Fibroblast of mammary gland (primary cell): Measurements from ENCODE around the gene PFN3.

Experiments used
- DNase-seq: peaks from one replicate; pipeline ENCODE4 v3.0.0-alpha.2; 2010; ENCODE audit warnings: low read depth
- H3K4me3 ChIP-seq: 2 replicates; pipeline ENCODE4 v1.5.1; 2011; ENCODE audit warnings: low read depth, mild to moderate bottlenecking, low read length, moderate library complexity; ENCODE audit not compliant: control insufficient read depth
- CTCF ChIP-seq: conservative IDR thresholded peaks from 2 replicates; pipeline ENCODE4 v1.5.1; 2011; ENCODE audit warnings: low read depth, low read length, inconsistent platforms; ENCODE audit not compliant: control insufficient read depth, insufficient read depth

Gene PFN3

GRCh38 chr5:177369645-177370440 lies 30.6 kb downstream of the PFN3 start:
- no peak for TF ChIP-seq CTCF
- DNase-seq: no peak
- H3K4me3 ChIP-seq: no peak overlapping the region

- peak; percentile 30 for DNase-seq
- no peak overlapping the region for H3K4me3 ChIP-seq
- peak; percentile 76 for TF ChIP-seq CTCF
These were observed 31.4 kb downstream of the PFN3 start for GRCh38 chr5:177368869-177369644.

- TF ChIP-seq CTCF: no peak
- DNase-seq: no peak
- H3K4me3 ChIP-seq: no peak overlapping the region
These were observed 32.2 kb downstream of the PFN3 start for GRCh38 chr5:177367981-177368868.

GRCh38 chr5:177367323-177367848 lies 33.1 kb downstream of the PFN3 start:
- peak overlapping the region; percentile 42 for H3K4me3 ChIP-seq
- no peak for TF ChIP-seq CTCF
- DNase-seq: no peak

GRCh38 chr5:177366528-177367322 lies 33.7 kb downstream of the PFN3 start:
- DNase-seq: peak; percentile 73
- no peak for TF ChIP-seq CTCF
- H3K4me3 ChIP-seq: peak overlapping the region; percentile 42
